Gastroesophageal sphincter (tissue), 4 donors: ENCODE measurements around the gene RASGRP1. TPM values are rescaled to one million over a fixed set of nuclear protein-coding genes. Genes with fewer than 3 reads are reported as not detected.
"Not testable (repeated sequence)": the region's sequence is repeated elsewhere in the genome, so short reads cannot be mapped to it uniquely, and the experiment has no call there.

Source experiments
- ATAC-seq: fragments of 150-250 bp; one replicate; pipeline ENCODE4 v1.9.1; 2016; ENCODE audit warnings: mild to moderate bottlenecking, moderate library complexity
- H3K27ac ChIP-seq, 4 donors: fragments of 200-600 bp; sonication (generic) in 3 of 4; 1 replicate in 3 of 4; 2 replicates in 1 of 4; pipeline ENCODE4 v1.5.1; 2016 to 2019
- H3K27me3 ChIP-seq: fragments of 200-600 bp; sonication (generic); one replicate; pipeline ENCODE4 v1.5.1; 2019
- H3K36me3 ChIP-seq, 2 donors: fragments of 200-600 bp; sonication (generic); one replicate each; pipeline ENCODE4 v1.5.1; 2019; ENCODE audit warnings: control low read depth in 1 of 2
- H3K4me1 ChIP-seq, 3 donors: fragments of 200-600 bp; sonication (generic); 1 replicate in 2 of 3; 2 replicates in 1 of 3; pipeline ENCODE4 v1.5.1; 2016 to 2019; ENCODE audit warnings: control low read depth in 2 of 3
- H3K4me3 ChIP-seq, 2 donors: fragments of 200-600 bp; sonication (generic); one replicate each; pipeline ENCODE4 v1.5.1; 2019; ENCODE audit warnings: mild to moderate bottlenecking in 1 of 2, moderate library complexity in 1 of 2
- H3K9me3 ChIP-seq, 3 donors: fragments of 200-600 bp; sonication (generic); one replicate each; pipeline ENCODE4 v1.5.1; 2017 to 2019; ENCODE audit warnings: control low read depth in 2 of 3
- EP300 ChIP-seq: sonication (generic); formaldehyde crosslinking; IDR thresholded peaks from one replicate; pipeline ENCODE4 v1.6.1; 2017; ENCODE audit warnings: antibody characterized with exemption, mild to moderate bottlenecking
- POLR2A ChIP-seq, 2 donors: fragments of 450-650 bp; IDR thresholded peaks; one replicate each; pipeline ENCODE4 v1.6.1; 2017; ENCODE audit warnings: antibody characterized with exemption in 2 of 2, mild to moderate bottlenecking in 2 of 2, moderate library complexity in 1 of 2
- POLR2AphosphoS5 ChIP-seq: sonication (generic); formaldehyde crosslinking; IDR thresholded peaks from one replicate; pipeline ENCODE4 v1.6.1; 2017; ENCODE audit warnings: antibody characterized with exemption
- WGBS, 2 donors: methylation state at CpG; one replicate each; pipeline ENCODE4 v1.1.5; 2018; ENCODE audit warnings: low coverage in 1 of 2; 5-methylcytosine and 5-hydroxymethylcytosine counted together
- total RNA-seq, 4 donors: library from RNA; depleted of rRNA; stranded (reverse); fragments of >200 nt; gene quantifications; one replicate each; pipeline ENCODE4 v1.1.0, GENCODE V29; 2016
- TF ChIP-seq, protein P1 (sequence below), 4 experiments: fragments of 200-600 bp in 2 of 4; fragments of 450-650 bp in 2 of 4; sonication (generic) in 1 of 4; IDR thresholded peaks; one replicate each; pipeline ENCODE4 v1.5.1; 2017 to 2019; ENCODE audit warnings: antibody characterized with exemption in 4 of 4, mild to moderate bottlenecking in 2 of 4, moderate library complexity in 2 of 4

Gene RASGRP1
- total RNA-seq, 4 donors from 2014 or later: 0.16 to 0.81 (median 0.55) TPM

- H3K9me3 ChIP-seq: no peaks in the 10 kb centered on the region
- WGBS, 2 donors: 14 to 26% methylated on average over 2 of the region's 4 CpGs
These were observed 24.9 kb upstream of the RASGRP1 start for GRCh38 chr15:38589502-38589901.

GRCh38 chr15:38588672-38589071 lies 24.1 kb upstream of the RASGRP1 start:
- no peak for ATAC-seq
- Histone ChIP-seq H3K27ac (no peak overlapping the region), H3K4me1 (no peaks in the 10 kb centered on the region), H3K9me3 (no peaks in the 10 kb centered on the region), H3K27me3 (peaks cover 7% of the 10 kb centered on the region), H3K36me3 (no peaks in the 10 kb centered on the region), H3K4me3 (no peak overlapping the region)
- WGBS, 2 donors: 28 to 44% methylated on average over 3 of the region's 3 CpGs
- no peak for TF ChIP-seq POLR2A (IDR thresholded peaks at IDR 0.05)
- TF ChIP-seq, protein P1, sequence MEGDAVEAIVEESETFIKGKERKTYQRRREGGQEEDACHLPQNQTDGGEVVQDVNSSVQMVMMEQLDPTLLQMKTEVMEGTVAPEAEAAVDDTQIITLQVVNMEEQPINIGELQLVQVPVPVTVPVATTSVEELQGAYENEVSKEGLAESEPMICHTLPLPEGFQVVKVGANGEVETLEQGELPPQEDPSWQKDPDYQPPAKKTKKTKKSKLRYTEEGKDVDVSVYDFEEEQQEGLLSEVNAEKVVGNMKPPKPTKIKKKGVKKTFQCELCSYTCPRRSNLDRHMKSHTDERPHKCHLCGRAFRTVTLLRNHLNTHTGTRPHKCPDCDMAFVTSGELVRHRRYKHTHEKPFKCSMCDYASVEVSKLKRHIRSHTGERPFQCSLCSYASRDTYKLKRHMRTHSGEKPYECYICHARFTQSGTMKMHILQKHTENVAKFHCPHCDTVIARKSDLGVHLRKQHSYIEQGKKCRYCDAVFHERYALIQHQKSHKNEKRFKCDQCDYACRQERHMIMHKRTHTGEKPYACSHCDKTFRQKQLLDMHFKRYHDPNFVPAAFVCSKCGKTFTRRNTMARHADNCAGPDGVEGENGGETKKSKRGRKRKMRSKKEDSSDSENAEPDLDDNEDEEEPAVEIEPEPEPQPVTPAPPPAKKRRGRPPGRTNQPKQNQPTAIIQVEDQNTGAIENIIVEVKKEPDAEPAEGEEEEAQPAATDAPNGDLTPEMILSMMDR (IDR thresholded peaks at IDR 0.05): no peak
- no peak for TF ChIP-seq POLR2AphosphoS5
- TF ChIP-seq EP300: no peak

More at GRCh38 chr15:38589502-38589901, 24.9 kb upstream of the RASGRP1 start:
- no peak overlapping the region for H3K27ac ChIP-seq
- no peak for ATAC-seq
- H3K27me3 ChIP-seq: peaks cover 7% of the 10 kb centered on the region
- TF ChIP-seq, protein P1 (IDR thresholded peaks at IDR 0.05): no peak
- TF ChIP-seq POLR2A (IDR thresholded peaks at IDR 0.05): no peak
- TF ChIP-seq POLR2AphosphoS5: no peak
- TF ChIP-seq EP300: no peak
- H3K4me1 ChIP-seq: no peaks in the 10 kb centered on the region
- H3K4me3 ChIP-seq: no peak overlapping the region
- no peaks in the 10 kb centered on the region for H3K36me3 ChIP-seq

DNA sequence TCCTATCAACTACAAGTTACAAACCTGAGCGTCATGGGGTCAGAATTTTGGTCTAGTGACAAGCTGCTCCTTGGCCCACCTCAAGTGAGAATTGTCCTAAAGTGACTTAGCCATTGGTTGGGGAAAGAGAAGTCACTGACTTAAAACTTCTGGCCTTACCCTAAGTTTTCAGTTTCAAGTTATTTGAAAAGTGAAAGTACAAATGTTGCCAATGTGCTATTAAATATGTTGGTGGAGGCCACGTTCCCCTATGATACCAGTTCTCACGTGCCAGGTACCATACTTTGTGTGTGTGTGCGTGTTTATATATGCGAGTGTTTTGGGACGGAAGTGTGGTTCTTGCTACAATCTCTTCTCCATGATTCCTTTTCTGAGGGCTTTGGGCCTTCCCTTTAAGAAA lies 22.6 kb upstream of the RASGRP1 start:
- WGBS, 2 donors: 71 to 75% methylated on average over 6 of the region's 6 CpGs
- no peak for ATAC-seq
- H3K4me3 ChIP-seq: no peak overlapping the region
- no peaks in the 10 kb centered on the region for H3K4me1 ChIP-seq
- no peaks in the 10 kb centered on the region for H3K36me3 ChIP-seq
- H3K27me3 ChIP-seq: no peaks in the 10 kb centered on the region
- TF ChIP-seq POLR2A (IDR thresholded peaks at IDR 0.05): no peak
- no peak for TF ChIP-seq EP300
- no peak for TF ChIP-seq POLR2AphosphoS5
- TF ChIP-seq, protein P1 (IDR thresholded peaks at IDR 0.05): no peak
- H3K27ac ChIP-seq: no peak overlapping the region
- H3K9me3 ChIP-seq: no peaks in the 10 kb centered on the region

DNA sequence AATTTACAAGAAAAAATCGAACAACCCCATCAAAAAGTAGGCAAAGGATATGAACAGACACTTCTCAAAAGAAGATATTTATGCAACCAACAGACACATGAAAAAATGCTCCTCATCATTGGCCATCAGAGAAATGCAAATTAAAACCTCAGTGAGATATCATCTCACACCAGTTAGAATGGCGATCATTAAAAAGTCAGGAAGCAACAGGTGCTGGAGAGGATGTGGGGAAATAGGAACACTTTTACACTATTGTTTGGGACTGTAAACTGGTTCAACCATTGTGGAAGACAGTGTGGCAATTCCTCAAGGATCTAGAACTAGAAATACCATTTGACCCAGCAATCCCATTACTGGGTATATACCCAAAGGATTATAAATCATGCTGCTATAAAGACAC lies 21.4 kb upstream of the RASGRP1 start:
- not testable (repeated sequence) for H3K4me3 ChIP-seq, H3K9me3 ChIP-seq, H3K27ac ChIP-seq, H3K36me3 ChIP-seq, H3K4me1 ChIP-seq, ATAC-seq, H3K27me3 ChIP-seq
- WGBS, 2 donors: 87 to 100% methylated on average over 1 to 2 of the region's 2 CpGs

DNA sequence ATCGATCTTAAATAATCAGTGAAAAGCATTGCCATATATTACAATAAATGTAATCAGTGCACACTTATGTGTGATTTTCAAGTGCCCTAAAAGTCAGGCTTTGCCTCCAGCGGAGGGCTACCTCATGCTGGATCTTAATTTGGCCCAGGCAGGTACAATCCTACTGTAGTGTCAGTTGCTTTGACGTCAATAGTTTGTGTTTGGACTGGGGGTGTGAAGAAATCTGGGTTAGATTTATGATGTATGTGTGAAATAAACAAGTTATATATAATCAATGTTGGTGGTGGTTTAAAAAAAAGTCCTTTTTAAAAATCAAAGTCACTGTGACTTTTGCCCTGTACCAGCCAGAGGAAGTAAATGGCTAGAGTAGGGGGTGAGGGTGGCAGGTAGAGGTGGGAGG lies 14.0 kb upstream of the RASGRP1 start:
- 78 to 80% methylated on average over 2 to 3 of the region's 3 CpGs for WGBS, 2 donors

More for the DNA sequence above, 14.0 kb upstream of the RASGRP1 start:
- no peak for TF ChIP-seq POLR2AphosphoS5
- TF ChIP-seq, protein P1 (IDR thresholded peaks at IDR 0.05): no peak
- TF ChIP-seq EP300: no peak
- TF ChIP-seq POLR2A (IDR thresholded peaks at IDR 0.05): no peak
- Histone ChIP-seq H3K27ac (no peak overlapping the region), H3K9me3 (no peaks in the 10 kb centered on the region), H3K36me3 (no peaks in the 10 kb centered on the region), H3K27me3 (peaks cover 8% of the 10 kb centered on the region), H3K4me3 (no peak overlapping the region), H3K4me1 (no peaks in the 10 kb centered on the region)
- ATAC-seq: no peak
